DND-41 (cell line): ENCODE results near the gene PARP1.

Experiments used
- EZH2 ChIP-seq: IDR thresholded peaks from 3 replicates; pipeline ENCODE4 v1.6.1; 2012; ENCODE audit warnings: borderline replicate concordance, low read depth, mild to moderate bottlenecking, moderate library complexity, low read length, inconsistent platforms; ENCODE audit not compliant: severe bottlenecking
- TF ChIP-seq, protein P1 (sequence below): IDR thresholded peaks from 2 replicates; pipeline ENCODE4 v1.5.1; 2012; ENCODE audit warnings: borderline replicate concordance, low read length, moderate library complexity, mild to moderate bottlenecking; ENCODE audit not compliant: poor library complexity, severe bottlenecking; ENCODE audit errors: extremely low read depth

DNA sequence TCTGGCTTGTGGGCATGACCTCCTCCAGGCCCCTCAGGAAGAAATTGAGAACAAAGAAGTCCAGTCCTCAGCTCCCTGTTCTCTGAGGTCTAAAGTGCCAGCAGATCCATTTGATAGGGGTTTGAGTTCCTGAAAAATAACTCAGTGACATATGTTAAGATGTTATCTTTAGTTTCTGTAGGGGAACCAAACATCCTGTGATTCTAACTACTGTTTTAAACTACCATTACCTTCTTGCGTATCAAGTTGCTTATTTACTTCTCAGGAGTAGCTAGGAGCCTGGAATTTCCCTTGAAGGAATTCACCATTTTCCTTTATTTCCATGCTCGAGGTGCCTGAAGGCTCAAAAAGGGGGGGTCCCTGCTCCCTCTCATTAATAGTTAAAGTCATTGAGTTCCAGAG lies 80.1 kb downstream of the PARP1 start:
- TF ChIP-seq, protein P1, sequence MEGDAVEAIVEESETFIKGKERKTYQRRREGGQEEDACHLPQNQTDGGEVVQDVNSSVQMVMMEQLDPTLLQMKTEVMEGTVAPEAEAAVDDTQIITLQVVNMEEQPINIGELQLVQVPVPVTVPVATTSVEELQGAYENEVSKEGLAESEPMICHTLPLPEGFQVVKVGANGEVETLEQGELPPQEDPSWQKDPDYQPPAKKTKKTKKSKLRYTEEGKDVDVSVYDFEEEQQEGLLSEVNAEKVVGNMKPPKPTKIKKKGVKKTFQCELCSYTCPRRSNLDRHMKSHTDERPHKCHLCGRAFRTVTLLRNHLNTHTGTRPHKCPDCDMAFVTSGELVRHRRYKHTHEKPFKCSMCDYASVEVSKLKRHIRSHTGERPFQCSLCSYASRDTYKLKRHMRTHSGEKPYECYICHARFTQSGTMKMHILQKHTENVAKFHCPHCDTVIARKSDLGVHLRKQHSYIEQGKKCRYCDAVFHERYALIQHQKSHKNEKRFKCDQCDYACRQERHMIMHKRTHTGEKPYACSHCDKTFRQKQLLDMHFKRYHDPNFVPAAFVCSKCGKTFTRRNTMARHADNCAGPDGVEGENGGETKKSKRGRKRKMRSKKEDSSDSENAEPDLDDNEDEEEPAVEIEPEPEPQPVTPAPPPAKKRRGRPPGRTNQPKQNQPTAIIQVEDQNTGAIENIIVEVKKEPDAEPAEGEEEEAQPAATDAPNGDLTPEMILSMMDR = no peak
- TF ChIP-seq EZH2 = no peak
